DOHH2 (cell line): ENCODE results near the gene COX6B1.

Experiments used
- EZH2phosphoT487 ChIP-seq: fragments of 200-600 bp; sonication (generic); IDR thresholded peaks from 2 replicates; pipeline ENCODE4 v1.6.1; 2017; ENCODE audit warnings: borderline replicate concordance, mild to moderate bottlenecking, antibody characterized with exemption, low read length, moderate library complexity, mixed read lengths
- TF ChIP-seq, protein P1 (sequence below): fragments of 200-600 bp; sonication (generic); IDR thresholded peaks from one replicate; pipeline ENCODE4 v1.5.1; 2014; ENCODE audit warnings: antibody characterized with exemption, mild to moderate bottlenecking, low read depth, low read length; ENCODE audit not compliant: poor library complexity, severe bottlenecking

DNA sequence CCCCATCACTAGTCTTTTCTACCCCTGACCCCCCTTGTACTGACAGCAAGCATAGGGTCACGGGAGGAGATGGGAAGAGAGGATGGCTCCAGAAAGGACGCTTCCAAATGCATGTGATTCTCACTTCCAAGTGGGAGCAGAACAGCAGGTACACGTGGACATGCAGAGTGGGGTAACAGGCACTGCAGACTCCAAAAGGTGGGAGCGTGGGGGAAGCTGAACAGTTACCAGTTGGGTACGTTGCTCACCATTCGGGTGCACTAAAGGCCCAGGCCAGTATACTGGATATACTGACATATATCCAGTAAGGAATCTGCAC lies 8.8 kb upstream of the COX6B1 start:
- TF ChIP-seq, protein P1, sequence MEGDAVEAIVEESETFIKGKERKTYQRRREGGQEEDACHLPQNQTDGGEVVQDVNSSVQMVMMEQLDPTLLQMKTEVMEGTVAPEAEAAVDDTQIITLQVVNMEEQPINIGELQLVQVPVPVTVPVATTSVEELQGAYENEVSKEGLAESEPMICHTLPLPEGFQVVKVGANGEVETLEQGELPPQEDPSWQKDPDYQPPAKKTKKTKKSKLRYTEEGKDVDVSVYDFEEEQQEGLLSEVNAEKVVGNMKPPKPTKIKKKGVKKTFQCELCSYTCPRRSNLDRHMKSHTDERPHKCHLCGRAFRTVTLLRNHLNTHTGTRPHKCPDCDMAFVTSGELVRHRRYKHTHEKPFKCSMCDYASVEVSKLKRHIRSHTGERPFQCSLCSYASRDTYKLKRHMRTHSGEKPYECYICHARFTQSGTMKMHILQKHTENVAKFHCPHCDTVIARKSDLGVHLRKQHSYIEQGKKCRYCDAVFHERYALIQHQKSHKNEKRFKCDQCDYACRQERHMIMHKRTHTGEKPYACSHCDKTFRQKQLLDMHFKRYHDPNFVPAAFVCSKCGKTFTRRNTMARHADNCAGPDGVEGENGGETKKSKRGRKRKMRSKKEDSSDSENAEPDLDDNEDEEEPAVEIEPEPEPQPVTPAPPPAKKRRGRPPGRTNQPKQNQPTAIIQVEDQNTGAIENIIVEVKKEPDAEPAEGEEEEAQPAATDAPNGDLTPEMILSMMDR, result no peak
- no peak for TF ChIP-seq EZH2phosphoT487
